Liver (tissue), 3 donors: ENCODE results near the gene DDX52.

Experiments
- TAF1 ChIP-seq: conservative IDR thresholded peaks from 2 replicates; pipeline ENCODE4 v1.6.1; 2016; ENCODE audit warnings: antibody characterized with exemption, mild to moderate bottlenecking
- YY1 ChIP-seq: IDR thresholded peaks from 2 replicates; pipeline ENCODE4 v1.6.1; 2016; ENCODE audit warnings: antibody characterized with exemption, mild to moderate bottlenecking
- TF ChIP-seq, protein P1 (sequence below): IDR thresholded peaks from 2 replicates; pipeline ENCODE4 v1.6.1; 2016; ENCODE audit warnings: antibody characterized with exemption
- TF ChIP-seq, protein P2 (sequence below): fragments of 150-350 bp; IDR thresholded peaks from 2 replicates; pipeline ENCODE4 v1.5.1; 2017; ENCODE audit warnings: improper control_type of control experiment, low read depth, low read length; ENCODE audit not compliant: missing input control
- donor health status: healthy.
- donor health status: healthy.

DNA sequence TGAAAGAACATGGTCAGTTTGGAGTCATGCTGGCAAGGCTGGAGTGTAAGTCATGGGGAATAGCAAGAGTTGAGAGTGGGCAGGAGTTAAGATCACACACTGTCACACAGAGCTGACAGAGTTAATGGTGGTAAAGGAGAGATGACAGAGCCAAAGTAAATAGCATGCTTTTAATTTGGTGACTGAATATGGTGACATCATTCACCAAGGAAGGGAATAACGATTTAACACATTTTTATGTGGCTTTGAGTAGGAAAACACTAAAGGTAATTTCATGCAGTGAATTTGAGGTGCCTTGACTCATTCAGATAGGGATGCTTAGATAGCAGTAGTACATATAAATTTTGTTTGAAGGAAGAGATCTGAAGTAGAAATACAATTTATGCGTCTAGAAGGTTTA, 76.1 kb downstream of the DDX52 start:
- TF ChIP-seq, protein P1, sequence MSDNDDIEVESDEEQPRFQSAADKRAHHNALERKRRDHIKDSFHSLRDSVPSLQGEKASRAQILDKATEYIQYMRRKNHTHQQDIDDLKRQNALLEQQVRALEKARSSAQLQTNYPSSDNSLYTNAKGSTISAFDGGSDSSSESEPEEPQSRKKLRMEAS = no peak
- TF ChIP-seq, protein P2, sequence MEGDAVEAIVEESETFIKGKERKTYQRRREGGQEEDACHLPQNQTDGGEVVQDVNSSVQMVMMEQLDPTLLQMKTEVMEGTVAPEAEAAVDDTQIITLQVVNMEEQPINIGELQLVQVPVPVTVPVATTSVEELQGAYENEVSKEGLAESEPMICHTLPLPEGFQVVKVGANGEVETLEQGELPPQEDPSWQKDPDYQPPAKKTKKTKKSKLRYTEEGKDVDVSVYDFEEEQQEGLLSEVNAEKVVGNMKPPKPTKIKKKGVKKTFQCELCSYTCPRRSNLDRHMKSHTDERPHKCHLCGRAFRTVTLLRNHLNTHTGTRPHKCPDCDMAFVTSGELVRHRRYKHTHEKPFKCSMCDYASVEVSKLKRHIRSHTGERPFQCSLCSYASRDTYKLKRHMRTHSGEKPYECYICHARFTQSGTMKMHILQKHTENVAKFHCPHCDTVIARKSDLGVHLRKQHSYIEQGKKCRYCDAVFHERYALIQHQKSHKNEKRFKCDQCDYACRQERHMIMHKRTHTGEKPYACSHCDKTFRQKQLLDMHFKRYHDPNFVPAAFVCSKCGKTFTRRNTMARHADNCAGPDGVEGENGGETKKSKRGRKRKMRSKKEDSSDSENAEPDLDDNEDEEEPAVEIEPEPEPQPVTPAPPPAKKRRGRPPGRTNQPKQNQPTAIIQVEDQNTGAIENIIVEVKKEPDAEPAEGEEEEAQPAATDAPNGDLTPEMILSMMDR = no peak
- TF ChIP-seq TAF1 (no peak), YY1 (no peak)
